ENCODE results near the gene TNS1.

- no peak for TF ChIP-seq CTCF (IDR thresholded peaks at IDR 0.05; ENCODE audit: poor library complexity)
- TF ChIP-seq EZH2 (IDR thresholded peaks at IDR 0.05; ENCODE audit: borderline replicate concordance) = no peak
- no peak for TF ChIP-seq EZH2phosphoT487 (IDR thresholded peaks at IDR 0.05; ENCODE audit: low read depth, severe bottlenecking, unreplicated experiment)
Observed at GRCh38 chr2:218046238-218046637, 43.4 kb upstream of the TNS1 start.

Data from hepatocyte (in vitro differentiated cells).